GM18870 (cell line): ENCODE measurements around the gene TMEM198.

Source experiments
- ATAC-seq: cut with Tn5 transposase; IDR thresholded peaks from one replicate; pipeline ENCODE4 v1.9.1; 2021; ENCODE audit warnings: moderate library complexity; ENCODE audit not compliant: unreplicated experiment

The TMEM198 gene

GRCh38 chr2:219560893-219561178 is 17.0 kb downstream of the TMEM198 start:
- ATAC-seq = no peak

- ATAC-seq = no peak
Measured at GRCh38 chr2:219561179-219562048, 17.6 kb downstream of the TMEM198 start.

GRCh38 chr2:219562049-219563020 is 18.5 kb downstream of the TMEM198 start:
- no peak for ATAC-seq

GRCh38 chr2:219563271-219563928 is 19.6 kb downstream of the TMEM198 start:
- ATAC-seq = no peak

GRCh38 chr2:219565130-219566080 is 21.6 kb downstream of the TMEM198 start:
- ATAC-seq = no peak

- ATAC-seq = no peak
Measured at GRCh38 chr2:219566640-219567039, 22.8 kb downstream of the TMEM198 start.

GRCh38 chr2:219567131-219567530 is 23.3 kb downstream of the TMEM198 start:
- ATAC-seq = no peak

- no peak for ATAC-seq
Measured at GRCh38 chr2:219567791-219568361, 24.0 kb downstream of the TMEM198 start.

- ATAC-seq = no peak
Measured at GRCh38 chr2:219569041-219569440, 25.2 kb downstream of the TMEM198 start.

- ATAC-seq = no peak
Measured at GRCh38 chr2:219569635-219570034, 25.8 kb downstream of the TMEM198 start.

GRCh38 chr2:219570194-219570923 is 26.5 kb downstream of the TMEM198 start:
- ATAC-seq = no peak

GRCh38 chr2:219570924-219571310 is 27.1 kb downstream of the TMEM198 start:
- no peak for ATAC-seq

- no peak for ATAC-seq
Measured at GRCh38 chr2:219571311-219572236, 27.7 kb downstream of the TMEM198 start, which contains the start of gene OBSL1. TSS of gene OBSL1 (minus strand) at chr2:219571539. CDS start at chr2:219571232, 307 bp downstream.

- ATAC-seq = no peak
Measured at GRCh38 chr2:219572237-219573001, 28.6 kb downstream of the TMEM198 start, which contains the start of gene INHA. TSS of gene INHA (plus strand) at chr2:219572310. CDS start at chr2:219572375, 65 bp downstream.

- ATAC-seq = no peak
Measured at GRCh38 chr2:219573166-219573565, 29.3 kb downstream of the TMEM198 start.

- ATAC-seq = no peak
Measured at GRCh38 chr2:219574484-219575311, 30.9 kb downstream of the TMEM198 start.
